ENCODE results near the gene LSM2.

Gene LSM2

DNA sequence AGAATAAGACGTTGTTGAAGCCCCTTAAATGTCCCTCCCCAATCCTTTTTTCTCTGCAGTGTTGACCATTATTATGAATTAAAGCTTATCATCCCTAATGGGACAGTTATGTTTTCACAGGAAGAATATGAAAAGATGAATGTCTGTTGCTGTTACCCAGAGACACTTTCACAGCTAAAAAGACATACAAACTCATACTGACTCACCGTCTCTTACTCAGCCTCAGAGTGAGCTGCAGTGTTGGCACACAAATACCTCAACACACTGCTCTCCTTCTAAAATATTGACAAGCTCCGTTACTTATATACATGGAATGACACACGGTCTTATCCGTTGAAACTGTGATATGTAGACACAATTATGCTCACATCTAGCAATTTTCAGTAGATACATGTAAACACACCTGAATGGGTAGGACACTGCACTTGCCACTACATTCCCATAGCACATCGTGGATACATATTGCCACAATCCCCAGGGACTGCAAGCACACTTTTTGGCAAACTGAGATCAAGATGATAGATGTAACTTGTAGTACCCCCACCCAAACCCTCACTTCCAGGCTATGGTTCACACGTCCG lies 53.9 kb downstream of the LSM2 start:
- DNase-seq (ENCODE audit: low read depth in 1 of 2, low spot score in 1 of 2): no peak

GRCh38 chr6:31750411-31751022 lies 56.2 kb downstream of the LSM2 start:
- no peak for DNase-seq (ENCODE audit: low read depth in 1 of 2, low spot score in 1 of 2)

DNA sequence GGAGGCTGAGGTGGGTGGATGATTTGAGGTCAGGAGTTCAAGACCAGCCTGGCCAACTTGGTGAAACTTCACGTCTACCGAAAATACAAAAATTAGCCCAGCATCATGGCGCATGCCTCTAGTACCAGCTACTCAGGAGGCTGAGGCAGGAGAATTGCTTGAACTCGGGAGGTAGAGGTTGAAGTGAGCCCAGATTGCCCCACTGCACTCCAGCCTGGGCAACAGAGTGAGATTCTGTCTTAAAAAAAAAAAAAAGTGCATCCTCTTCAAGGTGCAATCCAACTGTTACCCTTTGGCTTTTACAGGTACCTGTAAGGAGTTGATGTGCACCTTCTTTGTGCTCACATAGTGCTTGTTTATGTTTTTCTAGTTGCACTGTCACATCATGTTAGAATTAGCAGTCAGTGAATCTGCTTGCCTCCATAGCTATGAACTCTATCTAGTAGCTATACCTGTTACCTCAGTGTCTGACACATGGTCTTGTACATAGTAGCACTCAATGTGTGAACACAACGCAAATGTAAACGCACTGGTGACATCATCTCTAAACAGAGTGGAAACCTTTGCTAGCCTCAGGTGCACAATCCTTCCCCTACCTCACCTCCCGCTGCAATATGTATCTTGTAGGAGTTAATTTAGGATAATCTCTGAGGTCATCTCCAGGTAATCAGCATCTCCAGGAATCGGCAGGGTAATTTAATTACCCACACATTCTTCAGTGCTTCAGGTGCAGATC lies 57.3 kb downstream of the LSM2 start:
- no peak for DNase-seq (ENCODE audit: low read depth in 1 of 2, low spot score in 1 of 2)
